Measurements from ENCODE around the gene NEDD8. TPM values are rescaled to one million over a fixed set of nuclear protein-coding genes. Genes with fewer than 3 reads are reported as not detected.
"Not testable (repeated sequence)": the region's sequence is repeated elsewhere in the genome, so short reads cannot be mapped to it uniquely, and the experiment has no call there.

The NEDD8 gene
- total RNA-seq, 2 donors from 2014 or later: 126 to 150 TPM

DNA sequence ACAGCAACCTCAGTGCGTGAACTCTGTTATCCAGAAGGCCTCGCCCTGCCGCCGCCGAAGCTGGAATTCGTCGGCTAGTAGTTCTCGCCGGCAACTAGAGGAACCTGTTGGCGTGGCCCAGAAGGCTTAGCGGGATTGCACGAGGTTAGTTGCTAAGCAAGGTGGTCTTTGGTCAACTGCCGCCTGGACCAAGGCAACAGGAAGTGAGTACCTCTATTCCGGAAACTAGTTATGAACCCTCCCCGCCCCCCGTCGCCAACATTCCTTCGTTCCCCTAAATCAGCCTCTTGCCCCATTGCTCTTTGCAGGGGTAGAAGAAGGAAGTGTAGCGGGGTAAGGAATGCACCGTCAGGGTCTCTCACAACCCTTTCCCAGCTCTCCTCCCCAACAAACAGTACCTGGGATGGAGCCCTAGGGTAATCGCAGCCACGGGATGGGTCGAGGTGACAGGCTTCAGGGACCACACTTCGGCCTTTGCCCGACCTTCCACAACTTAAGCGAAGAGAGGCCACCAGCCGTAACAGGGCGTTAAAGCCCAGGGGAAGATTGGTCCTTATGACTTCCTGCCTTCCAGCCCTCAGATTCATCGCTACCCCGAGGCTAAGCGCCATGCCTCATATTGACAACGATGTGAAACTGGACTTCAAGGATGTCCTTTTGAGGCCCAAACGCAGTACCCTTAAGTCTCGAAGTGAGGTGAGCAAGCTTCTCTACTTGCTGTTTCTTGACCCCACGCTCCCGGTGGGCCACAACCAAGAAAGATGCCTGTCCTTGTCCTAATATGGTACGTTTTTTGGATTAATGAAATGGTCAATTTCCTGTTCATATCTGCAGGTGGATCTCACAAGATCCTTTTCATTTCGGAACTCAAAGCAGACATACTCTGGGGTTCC is 724 bp upstream of the NEDD8 start, which contains the start of gene GMPR2:
TSS of gene GMPR2 (plus strand) at position 285 of the 893 bp plus-strand sequence. CDS start at position 610, 325 bp downstream.
- Histone ChIP-seq H3K9ac (ENCODE audit: low read depth in 2 of 2, low read length in 2 of 2) (peak within 1 kb of the TSS; percentile 79 to 98), H3K9me3 (no peaks in the 10 kb centered on the region), H3K27ac (peak within 1 kb of the TSS; percentile 95), H3K4me3 (peak within 1 kb of the TSS; percentile 92), H3K36me3 (no peaks in the 10 kb centered on the region), H3K27me3 (no peaks in the 10 kb centered on the region), H3K4me1 (no peaks in the 10 kb centered on the region)
- intact Hi-C loops (cut with DNase I): no loop called here
- DNase-seq: no peak
- TF ChIP-seq, protein P1, sequence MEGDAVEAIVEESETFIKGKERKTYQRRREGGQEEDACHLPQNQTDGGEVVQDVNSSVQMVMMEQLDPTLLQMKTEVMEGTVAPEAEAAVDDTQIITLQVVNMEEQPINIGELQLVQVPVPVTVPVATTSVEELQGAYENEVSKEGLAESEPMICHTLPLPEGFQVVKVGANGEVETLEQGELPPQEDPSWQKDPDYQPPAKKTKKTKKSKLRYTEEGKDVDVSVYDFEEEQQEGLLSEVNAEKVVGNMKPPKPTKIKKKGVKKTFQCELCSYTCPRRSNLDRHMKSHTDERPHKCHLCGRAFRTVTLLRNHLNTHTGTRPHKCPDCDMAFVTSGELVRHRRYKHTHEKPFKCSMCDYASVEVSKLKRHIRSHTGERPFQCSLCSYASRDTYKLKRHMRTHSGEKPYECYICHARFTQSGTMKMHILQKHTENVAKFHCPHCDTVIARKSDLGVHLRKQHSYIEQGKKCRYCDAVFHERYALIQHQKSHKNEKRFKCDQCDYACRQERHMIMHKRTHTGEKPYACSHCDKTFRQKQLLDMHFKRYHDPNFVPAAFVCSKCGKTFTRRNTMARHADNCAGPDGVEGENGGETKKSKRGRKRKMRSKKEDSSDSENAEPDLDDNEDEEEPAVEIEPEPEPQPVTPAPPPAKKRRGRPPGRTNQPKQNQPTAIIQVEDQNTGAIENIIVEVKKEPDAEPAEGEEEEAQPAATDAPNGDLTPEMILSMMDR (IDR thresholded peaks at IDR 0.05): no peak

DNA sequence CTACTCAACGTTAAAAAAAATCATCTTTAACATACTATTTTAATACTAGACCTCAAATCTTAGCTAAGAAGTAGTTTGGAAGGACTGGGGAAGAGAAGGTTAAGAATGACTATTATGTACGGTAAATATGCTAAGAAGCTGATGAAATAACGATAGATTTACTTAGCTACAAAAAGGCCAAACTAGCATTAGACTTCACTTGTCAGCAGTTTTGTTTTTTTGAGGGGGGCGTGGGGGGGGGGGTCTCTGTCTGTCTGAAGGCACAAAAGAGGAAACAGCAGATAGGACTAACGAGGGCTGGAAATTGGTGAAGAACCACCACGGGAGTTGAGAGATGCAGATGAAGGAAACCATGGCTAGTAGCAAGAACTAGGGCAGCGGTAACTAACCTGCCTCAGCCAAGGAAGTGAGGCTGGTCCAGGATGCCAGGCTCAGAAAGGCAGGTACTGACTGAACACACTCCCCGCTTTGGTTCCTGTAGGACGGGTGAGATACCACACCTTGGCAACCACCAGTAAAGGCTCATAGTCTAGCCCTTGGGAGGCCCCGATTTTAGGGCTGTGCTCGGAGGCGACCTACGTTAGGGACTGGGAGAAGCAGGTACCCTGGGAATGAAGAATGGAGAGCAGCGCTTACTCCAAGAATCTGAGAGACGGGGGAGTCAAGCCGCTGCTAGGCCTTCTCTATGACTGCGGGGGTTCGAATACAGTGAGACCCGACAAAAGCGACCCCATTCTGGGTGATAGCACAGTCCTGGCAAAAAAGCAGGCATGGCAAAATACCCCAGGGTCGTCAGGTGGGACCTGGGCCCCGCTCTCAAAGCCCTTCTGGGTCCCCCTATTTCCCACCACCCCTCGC is 675 bp downstream of the NEDD8 start:
- Histone ChIP-seq H3K27me3 (no peaks in the 10 kb centered on the region), H3K36me3 (no peaks in the 10 kb centered on the region), H3K4me1 (no peaks in the 10 kb centered on the region), H3K27ac (peak overlapping the region; percentile 95), H3K4me3 (peak overlapping the region; percentile 92), H3K9me3 (no peaks in the 10 kb centered on the region), H3K9ac (ENCODE audit: low read depth in 2 of 2, low read length in 2 of 2) (peak overlapping the region; percentile 79 to 98)
- intact Hi-C loops (cut with DNase I): no loop called here
- DNase-seq: no peak
- TF ChIP-seq, protein P1 (IDR thresholded peaks at IDR 0.05): no peak

DNA sequence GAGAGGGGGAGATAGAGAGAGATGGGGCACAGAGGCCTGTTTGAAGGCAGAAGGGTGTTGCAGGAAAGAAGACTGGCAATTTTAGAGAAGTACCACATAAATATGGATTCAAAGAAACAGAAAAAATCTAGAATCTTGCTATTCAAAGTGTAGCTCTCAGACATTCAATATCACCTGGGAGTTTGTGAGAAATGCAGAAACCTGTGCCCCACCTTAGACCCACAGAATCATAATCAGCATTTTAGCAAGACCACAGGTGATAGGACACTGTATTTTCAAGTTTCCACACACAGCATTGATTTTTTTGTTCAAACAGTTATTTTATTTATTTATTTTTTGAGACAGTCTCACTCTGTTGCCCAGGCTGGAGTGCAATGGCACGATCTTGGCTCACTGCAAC is 3.3 kb downstream of the NEDD8 start:
- Histone ChIP-seq H3K36me3 (no peaks in the 10 kb centered on the region), H3K27me3 (no peaks in the 10 kb centered on the region), H3K4me1 (no peaks in the 10 kb centered on the region), H3K9me3 (no peaks in the 10 kb centered on the region), H3K4me3 (no peak overlapping the region), H3K9ac (ENCODE audit: low read depth in 2 of 2, low read length in 2 of 2) (no peak overlapping the region), H3K27ac (no peak overlapping the region)
- DNase-seq: no peak
- intact Hi-C loops (cut with DNase I): no loop called here
- TF ChIP-seq, protein P1 (IDR thresholded peaks at IDR 0.05): no peak

DNA sequence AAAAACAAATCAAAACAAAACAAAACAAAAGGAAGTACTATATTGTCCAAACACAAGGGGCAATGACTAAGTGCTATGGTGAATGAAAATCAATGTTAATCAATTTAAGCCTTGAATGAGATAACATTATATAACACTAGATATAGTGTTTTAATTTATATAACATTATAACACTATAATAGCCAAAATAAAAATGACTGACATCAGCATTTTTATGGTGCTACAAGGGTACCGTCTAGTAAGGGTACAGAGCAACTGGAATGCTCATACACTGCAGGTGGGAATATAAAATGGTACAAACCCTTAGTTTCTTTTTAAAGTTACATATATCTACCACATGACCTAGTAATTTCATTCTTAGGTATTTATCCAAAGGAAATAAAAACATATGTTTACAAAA is 5.7 kb downstream of the NEDD8 start:
- Histone ChIP-seq H3K27ac (no peak overlapping the region), H3K4me3 (no peak overlapping the region), H3K4me1 (no peaks in the 10 kb centered on the region), H3K36me3 (no peaks in the 10 kb centered on the region), H3K27me3 (no peaks in the 10 kb centered on the region), H3K9ac (ENCODE audit: low read depth in 2 of 2, low read length in 2 of 2) (no peak overlapping the region), H3K9me3 (no peaks in the 10 kb centered on the region)
- TF ChIP-seq, protein P1 (IDR thresholded peaks at IDR 0.05): no peak
- DNase-seq: no peak
- intact Hi-C loops (cut with DNase I): no loop called here

DNA sequence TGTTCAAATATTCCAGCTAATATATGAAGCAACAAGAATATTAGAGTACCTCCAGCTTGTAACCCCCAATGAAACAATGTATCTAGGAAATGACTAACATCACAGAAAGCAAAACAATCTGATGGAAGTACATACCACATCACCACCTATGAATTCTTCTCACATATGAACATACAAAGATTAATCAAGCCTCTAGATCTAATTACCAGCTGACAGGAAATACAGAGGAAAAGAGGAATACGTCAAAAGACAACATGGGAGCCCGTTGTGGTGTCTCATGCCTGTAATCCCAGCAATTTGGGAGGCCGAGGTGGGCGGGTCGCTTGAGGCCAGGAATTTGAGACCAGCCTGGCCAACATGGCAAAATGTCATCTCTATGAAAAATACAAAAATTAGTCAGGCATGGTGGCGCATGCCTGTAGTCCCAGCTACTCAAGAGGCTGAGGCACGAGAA is 7.5 kb downstream of the NEDD8 start:
- intact Hi-C loops (cut with DNase I): no loop called here
- DNase-seq: no peak
- Histone ChIP-seq H3K4me3 (no peak overlapping the region), H3K27ac (no peak overlapping the region), H3K36me3 (no peaks in the 10 kb centered on the region), H3K9me3 (no peaks in the 10 kb centered on the region), H3K27me3 (no peaks in the 10 kb centered on the region), H3K4me1 (no peaks in the 10 kb centered on the region), H3K9ac (ENCODE audit: low read depth in 2 of 2, low read length in 2 of 2) (no peak overlapping the region)
- TF ChIP-seq, protein P1 (IDR thresholded peaks at IDR 0.05): no peak

DNA sequence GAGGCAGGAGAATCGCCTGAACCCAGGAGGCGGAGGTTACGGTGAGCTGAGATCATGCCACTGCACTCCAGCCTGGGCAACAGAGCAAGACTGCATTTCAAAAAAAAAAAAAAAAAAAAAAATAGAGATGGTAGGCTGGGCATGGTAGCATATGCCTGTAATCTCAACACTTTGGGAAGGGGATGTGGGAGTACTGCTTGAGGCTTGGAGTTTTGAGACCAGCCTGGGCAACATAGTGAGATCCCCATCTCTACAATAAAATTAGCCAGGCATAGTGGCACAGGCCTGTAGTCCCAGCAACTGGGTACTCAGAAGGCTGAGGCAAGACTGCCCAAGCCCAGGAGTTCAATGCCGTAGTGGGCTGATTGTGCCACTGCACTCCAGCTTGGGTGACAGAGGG is 9.2 kb downstream of the NEDD8 start:
- DNase-seq; H3K9ac ChIP-seq (ENCODE audit: low read depth in 2 of 2, low read length in 2 of 2); intact Hi-C loops (cut with DNase I); H3K27me3 ChIP-seq; H3K27ac ChIP-seq; H3K36me3 ChIP-seq; H3K4me1 ChIP-seq; H3K4me3 ChIP-seq; H3K9me3 ChIP-seq: not testable (repeated sequence)
